Measurements from ENCODE around the gene RALGAPB.
"Not testable (repeated sequence)": the region's sequence is repeated elsewhere in the genome, so short reads cannot be mapped to it uniquely, and the experiment has no call there.

Gene RALGAPB

DNA sequence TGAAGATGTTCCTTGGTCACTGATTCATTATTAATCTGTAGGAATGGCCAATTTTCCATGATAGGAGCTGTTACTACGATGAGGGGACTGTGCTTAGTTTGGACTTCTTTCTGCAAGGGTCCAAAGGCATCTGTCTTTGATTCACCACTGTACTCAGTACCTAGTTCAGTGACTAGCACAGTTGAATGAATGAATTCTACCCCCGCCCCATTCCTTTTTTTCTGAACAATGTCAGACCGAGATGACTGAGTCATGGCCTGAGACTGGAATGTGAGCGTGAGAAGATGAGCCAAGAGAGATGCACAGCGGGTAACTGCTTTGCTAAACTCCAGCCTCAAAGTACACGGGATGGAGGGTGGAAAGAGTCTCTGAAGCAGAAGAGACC lies 37.1 kb upstream of the RALGAPB start:
- peaks cover 20% of the 10 kb centered on the region; the same call in 1 of the 2 replicates for H3K4me1 ChIP-seq (ENCODE audit: low read length)
- H3K79me2 ChIP-seq (ENCODE audit: low read length) = peaks cover 47% of the 10 kb centered on the region
- H3K4me2 ChIP-seq (ENCODE audit: low read depth, low read length) = peak overlapping the region; percentile 17; the same call in 1 of the 2 replicates
- no peak overlapping the region for H3K27ac ChIP-seq (ENCODE audit: low read length)
- H3K9me3 ChIP-seq (replicated peaks; ENCODE audit: insufficient read depth, low read length) = no peaks in the 10 kb centered on the region
- no peak overlapping the region for H3K4me3 ChIP-seq (ENCODE audit: low read length)
- H3K9ac ChIP-seq (ENCODE audit: low read length) = no peak overlapping the region
- H2AFZ ChIP-seq (ENCODE audit: low read length) = peak overlapping the region; percentile 64
- no peak for DNase-seq
- H3K27me3 ChIP-seq (replicated peaks; ENCODE audit: insufficient read depth, low read length) = no peaks in the 10 kb centered on the region
- H3K9me2 ChIP-seq (replicated peaks; ENCODE audit: insufficient read depth, low read length) = no peaks in the 10 kb centered on the region
- peaks cover 36% of the 10 kb centered on the region for H4K20me1 ChIP-seq (ENCODE audit: insufficient read depth, low read length)
- H3K36me3 ChIP-seq (replicated peaks; ENCODE audit: insufficient read depth, low read length) = peaks cover 34% of the 10 kb centered on the region
- TF ChIP-seq EZH2 (optimal IDR thresholded peaks at IDR 0.05; ENCODE audit: low read depth, low read length) = no peak
- TF ChIP-seq CTCF (IDR thresholded peaks at IDR 0.05; ENCODE audit: low read length) = no peak
- TF ChIP-seq EZH2phosphoT487 (IDR thresholded peaks at IDR 0.05; ENCODE audit: low read length) = no peak
- 0 out of 2 replicates have a peak, but pooled peaks cover 3% of the 10 kb centered on the region for H3F3A ChIP-seq (ENCODE audit: insufficient read depth, low read length)

DNA sequence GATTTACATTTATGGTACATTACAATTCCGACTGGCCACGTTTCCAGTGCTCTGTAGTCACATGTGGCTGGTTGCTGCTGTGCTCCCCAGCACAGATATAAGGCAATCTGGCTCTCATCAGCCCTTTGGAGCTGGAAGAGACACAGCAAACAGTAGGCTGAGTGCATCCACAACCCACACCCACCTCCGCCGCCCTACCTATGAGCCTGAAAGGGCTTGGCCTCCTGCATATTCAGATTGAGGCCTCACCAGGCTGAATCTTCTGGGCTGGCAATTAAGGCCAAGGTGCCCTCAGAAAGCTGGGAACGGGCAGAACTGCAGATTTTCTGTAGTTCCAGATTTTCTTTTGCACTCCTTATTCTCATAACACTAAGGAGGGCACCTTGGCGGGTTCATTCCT lies 34.8 kb upstream of the RALGAPB start:
- no peak overlapping the region for H2AFZ ChIP-seq (ENCODE audit: low read length)

GRCh38 chr20:38441110-38441509 lies 31.5 kb upstream of the RALGAPB start:
- H3K27me3 ChIP-seq (replicated peaks; ENCODE audit: insufficient read depth, low read length); H3K9me2 ChIP-seq (replicated peaks; ENCODE audit: insufficient read depth, low read length); H2AFZ ChIP-seq (ENCODE audit: low read length); H3K36me3 ChIP-seq (replicated peaks; ENCODE audit: insufficient read depth, low read length); H3F3A ChIP-seq (ENCODE audit: insufficient read depth, low read length); H3K4me2 ChIP-seq (ENCODE audit: low read depth, low read length); H3K27ac ChIP-seq (ENCODE audit: low read length); H3K9ac ChIP-seq (ENCODE audit: low read length); DNase-seq; H4K20me1 ChIP-seq (ENCODE audit: insufficient read depth, low read length); H3K4me3 ChIP-seq (ENCODE audit: low read length); H3K9me3 ChIP-seq (replicated peaks; ENCODE audit: insufficient read depth, low read length); H3K79me2 ChIP-seq (ENCODE audit: low read length); H3K4me1 ChIP-seq (ENCODE audit: low read length): not testable (repeated sequence)

More for the DNA sequence above, 34.8 kb upstream of the RALGAPB start:
- Histone ChIP-seq H3K4me2 (ENCODE audit: low read depth, low read length) (no peak overlapping the region), H3K9me2 (replicated peaks; ENCODE audit: insufficient read depth, low read length) (no peaks in the 10 kb centered on the region), H4K20me1 (ENCODE audit: insufficient read depth, low read length) (peaks cover 13% of the 10 kb centered on the region), H3K9me3 (replicated peaks; ENCODE audit: insufficient read depth, low read length) (no peaks in the 10 kb centered on the region), H3K27ac (ENCODE audit: low read length) (no peak overlapping the region), H3K36me3 (replicated peaks; ENCODE audit: insufficient read depth, low read length) (peaks cover 12% of the 10 kb centered on the region; the same call in 1 of the 2 replicates), H3K79me2 (ENCODE audit: low read length) (peaks cover 24% of the 10 kb centered on the region), H3K9ac (ENCODE audit: low read length) (no peak overlapping the region), H3K27me3 (replicated peaks; ENCODE audit: insufficient read depth, low read length) (no peaks in the 10 kb centered on the region), H3K4me3 (ENCODE audit: low read length) (no peak overlapping the region), H3F3A (ENCODE audit: insufficient read depth, low read length) (0 out of 2 replicates have a peak, but pooled peaks cover 3% of the 10 kb centered on the region), H3K4me1 (ENCODE audit: low read length) (peaks cover 5% of the 10 kb centered on the region; the same call in 1 of the 2 replicates)
- TF ChIP-seq EZH2 (optimal IDR thresholded peaks at IDR 0.05; ENCODE audit: low read depth, low read length) (no peak), EZH2phosphoT487 (IDR thresholded peaks at IDR 0.05; ENCODE audit: low read length) (no peak), CTCF (IDR thresholded peaks at IDR 0.05; ENCODE audit: low read length) (no peak)
- DNase-seq = no peak

DNA sequence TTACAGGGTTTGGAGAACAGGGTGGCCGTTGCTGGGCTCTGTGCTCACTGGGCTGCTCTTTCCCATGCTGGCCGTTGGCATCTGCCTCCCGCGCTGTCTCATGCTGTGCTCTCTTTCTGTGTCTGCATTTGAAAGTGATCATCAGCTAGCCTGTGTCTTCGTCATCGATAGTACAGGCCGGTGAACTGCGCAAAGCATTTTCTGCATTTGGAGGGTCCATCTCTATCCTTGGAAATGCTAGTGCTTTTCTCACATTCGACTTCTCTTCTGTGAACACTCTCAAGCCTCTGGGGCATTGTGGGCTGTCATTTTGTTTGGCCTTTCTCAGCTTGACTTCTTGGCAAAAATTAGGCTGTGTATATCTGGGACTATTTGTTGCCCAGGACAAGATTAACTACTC lies 30.7 kb upstream of the RALGAPB start:
- no peak overlapping the region for H3K27ac ChIP-seq (ENCODE audit: low read length)
- 0 out of 2 replicates have a peak, but pooled peaks cover 3% of the 10 kb centered on the region for H3K4me1 ChIP-seq (ENCODE audit: low read length)
- no peaks in the 10 kb centered on the region for H3K36me3 ChIP-seq (replicated peaks; ENCODE audit: insufficient read depth, low read length)
- peaks cover 4% of the 10 kb centered on the region for H3K79me2 ChIP-seq (ENCODE audit: low read length)
- H2AFZ ChIP-seq (ENCODE audit: low read length) = no peak overlapping the region
- H3F3A ChIP-seq (ENCODE audit: insufficient read depth, low read length) = no peaks in the 10 kb centered on the region
- DNase-seq = no peak
- no peaks in the 10 kb centered on the region for H3K27me3 ChIP-seq (replicated peaks; ENCODE audit: insufficient read depth, low read length)
- H3K4me3 ChIP-seq (ENCODE audit: low read length) = no peak overlapping the region
- H3K9me2 ChIP-seq (replicated peaks; ENCODE audit: insufficient read depth, low read length) = no peaks in the 10 kb centered on the region
- H3K9ac ChIP-seq (ENCODE audit: low read length) = no peak overlapping the region
- TF ChIP-seq EZH2 (optimal IDR thresholded peaks at IDR 0.05; ENCODE audit: low read depth, low read length) = no peak
- no peak for TF ChIP-seq CTCF (IDR thresholded peaks at IDR 0.05; ENCODE audit: low read length)
- TF ChIP-seq EZH2phosphoT487 (IDR thresholded peaks at IDR 0.05; ENCODE audit: low read length) = no peak
- H4K20me1 ChIP-seq (ENCODE audit: insufficient read depth, low read length) = no peaks in the 10 kb centered on the region
- no peak overlapping the region for H3K4me2 ChIP-seq (ENCODE audit: low read depth, low read length)
- no peaks in the 10 kb centered on the region for H3K9me3 ChIP-seq (replicated peaks; ENCODE audit: insufficient read depth, low read length)

Measured in MM.1S (cell line).